Activated gamma-delta T cell (primary cell): ENCODE results near the gene PDE4B.
"Not testable (repeated sequence)": the region's sequence is repeated elsewhere in the genome, so short reads cannot be mapped to it uniquely, and the experiment has no call there.

Source experiments
- DNase-seq: peaks from one replicate; lab custom pipeline; 2025; lab: John Stamatoyannopoulos, UW

The PDE4B gene

GRCh38 chr1:65994223-65994622 lies 201.5 kb downstream of the PDE4B start:
- no peak for DNase-seq

GRCh38 chr1:65995336-65995735 lies 202.6 kb downstream of the PDE4B start:
- DNase-seq = no peak

GRCh38 chr1:65995928-65996327 lies 203.2 kb downstream of the PDE4B start:
- DNase-seq = no peak

GRCh38 chr1:65997693-65998092 lies 205.0 kb downstream of the PDE4B start:
- no peak for DNase-seq

- DNase-seq = no peak
Measured at GRCh38 chr1:65998763-65999583, 206.3 kb downstream of the PDE4B start.

GRCh38 chr1:66000033-66000637 lies 207.4 kb downstream of the PDE4B start:
- no peak for DNase-seq

- DNase-seq = no peak
Measured at GRCh38 chr1:66003690-66004089, 211.0 kb downstream of the PDE4B start.

GRCh38 chr1:66006534-66006933 lies 213.8 kb downstream of the PDE4B start:
- not testable (repeated sequence) for DNase-seq

- DNase-seq = no peak
Measured at GRCh38 chr1:66012106-66012784, 219.6 kb downstream of the PDE4B start.

GRCh38 chr1:66013371-66013770 lies 220.7 kb downstream of the PDE4B start:
- DNase-seq = no peak

- DNase-seq = no peak
Measured at GRCh38 chr1:66022904-66023620, 230.4 kb downstream of the PDE4B start.

- DNase-seq = no peak
Measured at GRCh38 chr1:66025188-66025587, 232.5 kb downstream of the PDE4B start.

- no peak for DNase-seq
Measured at GRCh38 chr1:66028035-66028434, 235.3 kb downstream of the PDE4B start.

- DNase-seq = no peak
Measured at GRCh38 chr1:66033781-66034180, 241.1 kb downstream of the PDE4B start.

- DNase-seq = no peak
Measured at GRCh38 chr1:66035616-66036245, 243.0 kb downstream of the PDE4B start.

- no peak for DNase-seq
Measured at GRCh38 chr1:66041654-66042053, 249.0 kb downstream of the PDE4B start.

- DNase-seq = no peak
Measured at GRCh38 chr1:66043186-66043585, 250.5 kb downstream of the PDE4B start.

- DNase-seq = no peak
Measured at GRCh38 chr1:66044912-66045311, 252.2 kb downstream of the PDE4B start.

GRCh38 chr1:66046415-66046814 lies 253.7 kb downstream of the PDE4B start:
- no peak for DNase-seq

GRCh38 chr1:66048011-66048410 lies 255.3 kb downstream of the PDE4B start:
- no peak for DNase-seq

GRCh38 chr1:66050123-66050522 lies 257.4 kb downstream of the PDE4B start:
- DNase-seq = no peak

- DNase-seq = no peak
Measured at GRCh38 chr1:66050633-66051032, 257.9 kb downstream of the PDE4B start.
